ELF-1 (cell line): ENCODE measurements around the gene SH3YL1.

ENCODE experiments used
- DNase-seq: peaks from one replicate; pipeline ENCODE4 v3.0.0-alpha.2; 2016; ENCODE audit warnings: low read depth, low spot score

Gene SH3YL1

DNA sequence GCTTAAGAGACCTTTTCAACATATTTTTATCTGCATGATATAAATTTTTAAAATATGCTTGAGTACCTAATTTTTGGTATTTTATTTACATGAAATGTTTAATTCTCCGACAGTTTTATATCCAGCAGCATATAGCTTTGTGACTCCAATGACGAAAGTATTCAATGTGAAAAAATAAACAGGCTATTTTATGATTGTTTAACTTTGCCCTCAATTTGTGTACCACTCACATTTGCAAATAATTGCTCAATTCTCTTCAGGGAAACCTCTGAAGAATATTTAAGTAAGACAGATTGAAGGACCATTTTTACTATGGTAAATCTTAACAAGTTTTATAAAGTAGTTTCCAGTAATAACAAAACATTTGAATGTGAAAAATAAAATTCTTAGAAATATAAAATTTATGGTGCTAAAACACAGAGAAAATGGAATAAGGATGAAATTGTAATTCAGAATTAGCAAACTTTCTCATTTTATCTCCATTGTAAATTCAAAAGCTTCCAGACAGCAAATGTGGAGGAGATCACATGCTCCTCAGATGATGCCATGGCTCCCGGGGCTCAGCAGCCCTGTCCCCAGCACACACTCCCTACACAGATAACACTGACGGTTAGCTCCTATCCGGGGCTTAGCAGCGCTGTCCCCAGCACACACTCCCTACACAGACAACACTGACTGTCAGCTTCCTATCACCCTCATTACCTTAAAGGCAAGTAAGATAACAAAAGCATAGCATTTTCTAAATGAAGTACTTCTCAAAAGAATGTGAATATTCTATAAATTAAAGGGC, 39.7 kb downstream of the SH3YL1 start:
- DNase-seq: no peak

DNA sequence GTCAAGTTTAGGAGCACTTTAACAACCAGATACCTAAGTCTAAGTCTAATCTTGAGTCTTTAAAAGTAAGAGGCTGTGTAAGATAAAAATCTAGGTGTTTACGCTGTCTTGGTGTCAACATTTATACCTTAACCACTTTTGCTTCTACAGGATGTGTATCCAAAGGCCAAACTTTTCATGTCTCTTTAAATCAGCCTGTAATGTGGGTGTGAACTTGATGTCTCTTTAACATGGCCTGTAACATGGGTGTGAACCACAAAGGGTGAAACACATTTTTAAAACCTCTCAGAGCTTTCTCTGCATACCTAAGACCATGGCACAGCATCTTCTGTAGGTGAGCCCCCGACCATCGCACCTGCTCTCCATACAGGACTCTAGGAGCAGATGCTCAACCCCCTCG, 40.4 kb downstream of the SH3YL1 start:
- no peak for DNase-seq

DNA sequence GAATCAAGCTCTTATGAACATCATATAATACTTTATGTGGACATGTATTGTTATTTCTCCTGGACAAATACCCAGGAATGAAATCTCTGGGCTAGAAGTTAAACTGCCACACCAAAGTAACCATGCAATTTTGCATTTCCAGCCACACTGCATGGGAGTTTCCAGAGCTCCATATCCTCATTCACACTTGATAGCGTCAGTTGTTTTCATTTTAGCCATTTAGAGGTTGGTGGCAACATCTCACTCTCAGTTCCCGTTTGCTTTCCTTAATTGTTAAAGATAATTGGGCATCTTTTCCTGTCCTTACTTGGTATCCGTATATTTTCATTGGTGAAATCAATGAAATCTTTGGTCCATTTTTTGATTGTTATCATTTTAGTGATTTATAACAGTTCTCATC, 47.8 kb downstream of the SH3YL1 start:
- DNase-seq: no peak

DNA sequence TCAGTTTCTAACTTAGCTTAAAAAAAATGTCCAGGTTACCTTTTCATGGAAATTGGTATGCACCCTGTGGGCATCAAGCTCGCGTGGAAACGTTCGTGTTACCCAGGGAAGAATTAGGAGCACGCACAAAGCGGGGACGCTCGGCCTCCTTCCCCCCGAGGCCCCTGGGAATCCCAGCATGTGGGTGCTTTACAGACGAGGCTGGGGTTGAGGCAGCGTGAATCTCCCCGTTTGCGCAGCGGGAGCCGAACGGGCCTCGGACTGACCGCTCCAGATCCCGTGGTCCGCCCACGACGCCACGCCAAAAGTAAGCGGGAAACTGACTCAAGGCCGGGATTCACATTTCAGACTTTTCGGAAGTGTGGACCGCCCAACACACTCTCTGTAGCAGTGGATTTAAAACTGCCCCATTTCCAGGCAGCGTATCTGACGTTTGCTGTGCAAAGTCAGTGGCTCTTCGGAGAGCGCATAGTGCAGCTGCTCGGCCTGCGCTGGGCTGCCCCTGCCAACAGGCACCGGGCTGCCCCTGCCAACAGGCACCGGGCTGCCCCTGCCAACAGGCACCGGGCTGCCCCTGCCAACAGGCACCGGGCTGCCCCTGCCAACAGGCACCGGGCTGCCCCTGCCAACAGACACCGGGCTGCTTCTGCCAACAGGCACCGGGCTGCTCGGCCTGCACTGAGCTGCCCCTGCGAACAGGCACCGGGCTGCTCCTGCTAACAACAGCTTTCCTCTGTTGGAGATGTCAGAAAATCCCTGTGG, 49.7 kb downstream of the SH3YL1 start:
- DNase-seq: no peak

DNA sequence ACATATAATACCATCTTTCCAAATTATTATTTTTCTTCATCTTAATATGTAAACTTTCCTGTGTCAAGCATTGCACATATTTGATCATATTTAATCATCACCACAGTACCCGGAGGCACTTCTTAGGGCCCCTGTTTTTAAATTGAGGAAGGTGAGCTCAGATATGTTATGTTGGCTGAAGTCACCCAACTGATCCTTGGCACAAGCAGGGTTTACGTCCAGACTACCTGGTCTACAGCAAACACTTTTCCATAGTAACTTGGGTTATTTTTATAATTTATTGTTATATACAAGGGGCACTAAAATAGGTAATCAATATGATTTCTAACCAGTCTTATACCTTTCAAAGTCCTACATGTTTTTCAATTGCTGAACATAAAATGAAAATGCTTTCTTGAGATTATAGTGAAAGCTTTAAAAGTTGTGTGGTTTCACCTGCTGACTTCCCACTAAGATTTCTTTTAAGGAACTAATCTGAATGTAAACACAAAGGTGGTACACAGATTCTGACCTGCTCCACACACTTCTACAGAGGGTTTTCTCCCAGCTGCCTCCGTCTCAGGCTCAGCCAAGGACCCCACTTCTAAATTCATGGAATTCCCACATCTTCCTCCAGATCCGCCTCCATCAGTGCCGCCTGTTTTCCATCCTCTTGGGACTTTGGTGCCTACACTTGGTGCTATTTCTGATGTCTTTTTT, 52.2 kb downstream of the SH3YL1 start:
- no peak for DNase-seq

DNA sequence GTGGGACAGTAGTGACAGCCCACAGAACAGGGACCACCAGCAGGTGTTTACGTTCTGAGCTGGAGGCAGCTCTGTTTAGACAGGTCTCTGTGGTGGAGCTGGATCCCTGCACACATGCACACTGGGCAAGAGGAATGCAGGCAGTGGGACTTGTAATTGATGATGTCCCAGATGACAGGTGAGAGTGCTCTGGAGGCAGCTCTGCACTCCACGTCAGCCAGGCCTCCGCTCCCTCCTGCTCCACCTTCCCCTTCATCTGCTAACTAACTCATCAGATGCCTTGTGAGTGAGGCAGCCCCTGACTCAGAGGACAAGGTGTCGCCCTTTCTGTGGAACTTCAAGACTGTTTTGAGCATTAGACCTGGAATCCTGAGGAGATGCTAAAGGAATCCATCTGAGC, 53.2 kb downstream of the SH3YL1 start:
- DNase-seq: peak; percentile 5

DNA sequence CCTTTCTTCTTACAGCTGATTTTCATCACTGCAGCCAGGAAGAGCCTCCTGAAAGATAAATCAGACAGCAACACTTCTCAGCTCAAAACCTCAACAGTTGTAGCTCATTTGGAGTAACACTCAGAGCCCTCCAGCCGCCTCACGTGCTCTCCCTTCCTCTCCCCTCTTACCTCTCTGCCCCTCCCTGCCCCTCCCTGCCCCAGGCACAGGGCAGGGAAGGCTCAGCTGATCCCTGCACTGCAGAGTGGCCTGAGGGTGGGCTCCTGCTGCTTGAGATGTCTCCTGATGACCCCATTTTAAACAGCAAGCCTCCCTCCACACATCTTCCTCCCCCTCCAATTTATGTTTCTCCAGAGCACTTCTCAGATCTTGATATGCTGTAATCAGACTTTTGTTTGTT, 54.4 kb downstream of the SH3YL1 start:
- DNase-seq: peak; percentile 25

DNA sequence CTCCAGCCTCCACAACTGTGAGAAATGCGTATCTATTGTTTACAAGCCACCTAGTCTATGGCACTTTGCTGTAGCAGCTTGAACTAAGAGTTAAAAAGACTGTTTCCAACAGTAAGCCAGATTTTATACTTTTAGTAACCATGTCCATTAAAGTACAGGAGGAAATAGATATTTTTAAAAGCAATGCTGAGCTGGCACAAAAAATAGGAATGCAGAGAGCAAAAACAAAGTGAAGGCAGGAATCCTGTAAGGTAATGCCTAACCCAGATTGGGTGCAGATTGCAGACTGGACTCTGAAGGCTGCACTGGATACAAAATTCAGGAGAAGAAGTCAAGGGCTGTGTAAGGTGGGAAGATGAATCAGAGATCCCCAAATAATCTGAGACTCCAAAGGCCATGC, 55.5 kb downstream of the SH3YL1 start:
- no peak for DNase-seq

DNA sequence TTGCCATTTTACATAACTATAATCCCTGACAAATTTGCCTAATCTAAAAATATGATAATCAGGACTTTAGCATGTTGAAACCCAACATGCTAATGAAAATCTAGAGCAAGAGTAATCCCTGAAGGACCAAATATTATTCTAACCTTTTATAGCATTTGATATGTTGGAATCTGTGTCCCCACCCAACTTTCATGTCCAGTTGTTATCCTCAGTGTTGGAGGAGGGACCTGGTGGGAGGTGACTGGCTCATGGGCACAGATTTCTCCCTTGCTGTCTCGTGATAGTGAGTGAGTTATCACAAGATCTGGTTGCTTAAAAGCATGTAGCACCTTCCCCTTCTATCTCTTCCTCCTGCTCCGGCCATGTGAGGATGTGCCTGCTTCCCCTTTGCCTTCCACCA, 59.8 kb downstream of the SH3YL1 start:
- DNase-seq: no peak

DNA sequence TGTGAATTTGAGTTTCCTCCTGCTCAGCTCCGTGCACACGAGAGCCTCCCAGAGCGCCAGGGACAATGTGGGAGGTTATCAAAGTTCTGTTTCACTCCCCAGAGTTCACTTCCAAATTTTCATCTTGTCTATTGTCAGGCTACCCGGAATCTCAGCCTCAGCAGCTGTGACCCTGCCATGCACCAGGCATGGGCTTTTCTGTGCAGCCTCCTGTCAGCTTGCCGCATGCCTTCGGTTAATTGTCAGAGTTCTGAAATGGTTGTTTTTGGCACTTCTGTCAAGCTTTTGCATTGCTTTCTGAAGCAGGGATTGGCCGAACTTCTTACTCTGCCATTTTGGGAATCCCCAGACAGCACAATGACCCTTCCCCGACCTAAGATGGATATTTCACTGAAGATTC, 60.4 kb downstream of the SH3YL1 start:
- DNase-seq: no peak

DNA sequence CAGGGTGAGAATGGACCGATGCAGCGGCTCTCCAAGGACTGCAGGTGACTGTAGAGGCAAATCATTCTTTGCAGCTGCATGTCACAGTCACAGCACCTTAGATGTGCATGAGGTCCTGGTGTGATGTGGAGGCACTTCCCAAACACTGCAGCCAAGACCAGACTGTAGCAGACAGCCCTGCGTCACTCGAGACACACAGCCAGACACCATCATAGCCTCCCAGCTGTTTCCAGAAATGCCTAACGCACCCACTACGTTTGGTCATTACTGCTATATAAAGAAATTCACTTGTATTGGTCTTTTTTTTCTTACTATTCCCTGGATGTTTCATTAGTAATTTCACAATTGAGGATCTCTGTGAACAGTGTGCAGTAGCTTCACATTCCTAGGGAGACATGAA, 60.9 kb downstream of the SH3YL1 start:
- no peak for DNase-seq

DNA sequence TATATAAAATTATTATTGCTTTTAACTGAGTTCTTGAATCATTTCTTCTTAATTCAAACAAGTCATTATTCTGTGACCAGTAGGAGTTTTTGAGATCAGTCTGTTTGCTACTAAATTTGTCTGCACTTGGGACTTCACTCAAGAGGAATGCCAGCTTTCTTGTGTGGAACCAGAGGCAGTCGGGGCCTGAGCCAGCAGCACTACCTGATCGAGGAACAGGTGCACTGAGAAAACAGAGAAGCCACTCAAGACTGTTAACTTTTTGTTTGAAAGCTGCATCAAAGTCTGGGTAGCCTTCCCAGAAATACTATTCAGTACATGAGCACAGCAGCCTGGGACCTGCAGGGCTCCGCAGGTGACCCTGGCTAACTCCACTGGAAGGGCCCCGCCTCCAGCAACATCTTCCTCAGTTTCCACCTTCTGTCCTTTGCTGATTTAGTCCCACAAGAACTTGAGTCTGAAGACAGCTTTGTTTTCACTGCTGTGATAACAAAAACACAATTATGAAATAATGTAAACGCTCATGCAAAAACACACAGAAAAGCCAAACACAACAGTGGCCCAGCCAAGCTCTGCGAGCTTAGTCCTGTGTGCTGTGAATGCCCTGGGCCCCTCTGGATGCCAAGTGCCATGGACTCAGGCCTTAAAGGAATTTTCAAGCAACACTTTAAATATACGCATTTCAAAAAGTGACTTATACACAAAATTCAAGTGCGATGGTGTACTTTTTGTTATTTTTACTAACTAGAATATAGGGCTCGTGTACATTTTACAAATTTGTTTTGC, 62.0 kb downstream of the SH3YL1 start:
- no peak for DNase-seq

DNA sequence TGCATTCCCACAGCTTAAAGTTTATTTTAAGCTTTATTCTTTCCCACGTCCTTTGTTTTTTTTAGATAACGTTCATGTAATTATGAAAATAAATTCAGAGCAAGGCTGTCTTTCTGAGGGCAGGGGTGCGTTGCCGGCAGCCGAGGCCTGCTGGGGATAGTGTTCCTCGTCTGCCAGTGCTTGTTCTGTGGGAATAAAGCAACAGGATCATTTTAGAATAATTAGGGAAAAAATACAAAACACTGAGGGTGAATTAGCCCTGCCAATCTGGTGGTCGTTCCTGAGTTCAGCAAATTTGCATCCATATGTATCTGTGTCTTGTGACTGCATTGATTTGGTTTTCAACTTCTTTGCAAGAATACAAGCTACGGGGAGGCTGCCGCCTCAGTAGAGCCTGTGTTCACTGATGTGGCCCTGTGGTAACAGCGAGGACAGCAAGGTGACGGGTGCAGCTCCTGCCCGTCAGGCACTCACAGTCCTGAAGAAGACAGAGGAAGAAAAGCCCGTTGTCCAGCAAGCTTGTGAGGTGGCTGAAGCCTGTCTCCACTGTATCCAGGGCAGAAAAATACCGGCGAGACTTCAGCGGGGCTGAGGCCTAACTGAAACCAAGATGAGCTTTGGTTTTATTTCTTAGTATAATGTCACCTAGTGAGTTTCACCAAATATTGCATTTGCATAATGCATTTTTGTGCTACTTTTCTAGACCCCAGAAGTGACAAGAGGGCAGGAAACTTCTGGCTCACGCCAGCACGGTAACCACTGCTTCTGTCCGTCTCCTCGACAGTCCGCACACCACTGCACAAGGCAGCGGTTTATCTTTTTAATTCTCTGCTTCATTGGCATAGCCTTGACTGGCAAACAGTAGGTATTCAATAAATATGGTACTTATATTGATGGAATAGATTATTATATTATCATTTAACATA, 64.5 kb downstream of the SH3YL1 start:
- DNase-seq: no peak

DNA sequence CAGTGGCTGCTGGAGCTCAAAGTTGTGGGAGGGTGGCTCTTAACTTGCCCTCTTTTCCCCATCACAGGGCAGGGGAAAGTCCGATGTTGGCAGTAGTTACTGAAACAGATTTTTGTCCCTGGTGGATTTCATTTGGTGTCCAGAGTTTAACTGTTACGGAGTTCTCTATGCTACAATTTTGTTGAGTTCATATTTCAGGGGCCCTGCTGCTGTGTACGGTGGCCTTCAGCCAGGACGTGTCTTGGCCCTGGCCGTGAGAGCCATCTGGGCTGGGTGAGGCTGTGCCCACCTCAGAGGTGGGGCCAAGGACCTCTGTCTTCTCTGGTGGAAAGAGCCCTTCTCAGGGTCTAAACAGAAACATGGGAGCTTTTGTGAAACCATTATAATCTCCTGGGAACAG, 67.4 kb downstream of the SH3YL1 start:
- no peak for DNase-seq

DNA sequence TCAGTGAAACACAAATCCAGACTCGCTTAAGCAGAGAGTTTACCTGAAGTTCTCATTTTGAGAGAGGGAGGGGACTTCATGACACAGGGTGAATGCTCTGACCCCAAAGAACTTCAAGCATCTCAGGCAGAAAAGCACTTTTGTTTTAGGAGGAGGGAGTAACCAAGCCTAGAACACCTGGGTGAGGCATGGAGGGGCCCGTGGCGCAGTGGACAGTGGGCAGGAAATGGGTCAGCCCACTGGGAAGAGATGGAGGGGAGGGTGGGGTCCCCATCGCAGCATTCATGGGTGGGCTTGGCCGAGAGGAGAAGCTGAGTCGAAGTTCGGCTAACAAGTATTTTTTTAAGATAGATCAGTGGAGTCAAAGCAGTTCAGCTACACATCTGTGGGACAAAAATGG, 67.9 kb downstream of the SH3YL1 start:
- no peak for DNase-seq

DNA sequence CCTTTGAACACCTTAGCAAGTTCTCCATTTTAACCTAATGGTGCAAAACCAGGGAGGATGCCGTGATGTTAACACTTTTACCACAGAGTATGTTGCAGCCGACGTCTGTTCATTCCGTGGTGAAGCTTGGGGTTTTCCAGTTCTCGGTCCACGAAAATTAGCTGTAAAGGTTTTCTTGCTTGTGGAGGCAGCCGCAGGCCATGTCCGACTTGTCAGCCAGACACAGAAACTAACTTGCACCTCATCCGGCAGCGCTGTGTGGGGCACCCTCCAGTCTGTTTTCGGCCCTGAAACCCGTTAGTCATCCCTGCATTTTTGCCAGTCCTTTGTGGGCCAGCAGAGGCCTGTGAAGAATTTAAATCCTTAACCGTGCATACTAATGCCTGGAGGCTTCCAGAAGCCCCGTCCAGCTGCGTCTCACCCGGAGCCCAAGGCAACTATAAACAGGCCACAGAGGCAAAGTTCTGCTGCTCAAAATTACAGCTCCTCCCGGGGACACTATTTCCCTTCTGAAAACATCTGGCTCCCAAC, 70.6 kb downstream of the SH3YL1 start:
- DNase-seq: peak; percentile 88

DNA sequence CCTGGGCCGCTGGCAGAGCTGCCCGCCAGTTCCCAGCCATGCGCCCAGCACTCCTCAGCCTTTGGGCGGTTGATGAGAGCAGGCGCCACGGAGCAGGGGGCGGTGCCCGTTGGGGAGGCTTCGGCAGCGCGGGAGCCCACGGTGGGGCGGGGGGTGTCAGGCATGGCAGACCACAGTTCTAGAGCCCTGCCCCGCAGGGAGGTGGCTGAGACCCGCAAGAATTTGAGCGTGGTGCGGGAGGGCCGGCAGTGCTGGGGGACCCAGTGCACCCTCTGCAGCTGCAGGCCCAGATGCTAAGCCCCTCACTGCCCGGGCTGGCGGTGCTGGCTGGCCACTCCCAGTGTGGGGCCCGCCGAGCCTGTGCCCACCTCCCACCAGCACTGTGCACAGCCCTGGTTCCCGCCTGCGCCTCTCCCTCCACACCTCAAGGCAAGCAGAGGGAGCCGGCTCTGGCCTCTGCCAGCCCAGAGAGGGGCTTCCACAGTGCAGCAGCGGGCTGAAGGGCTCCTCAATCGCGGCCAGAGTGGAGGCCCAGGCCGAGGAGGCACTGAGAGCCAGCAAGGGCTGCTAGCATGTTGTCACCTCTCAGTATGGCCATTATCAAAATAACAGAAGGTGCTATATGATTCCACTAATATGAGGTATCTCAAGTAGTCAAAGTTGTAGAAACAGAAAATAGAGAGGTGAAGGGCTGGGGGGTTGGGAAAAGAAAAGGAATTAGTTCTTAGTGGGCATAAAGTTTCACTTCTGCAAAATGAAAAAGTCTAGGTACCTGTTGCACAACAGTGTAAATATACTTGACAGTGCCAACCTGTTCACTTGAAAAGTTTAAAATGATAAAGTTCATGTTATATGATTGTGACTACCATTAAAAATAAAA, 72.3 kb downstream of the SH3YL1 start:
- no peak for DNase-seq

DNA sequence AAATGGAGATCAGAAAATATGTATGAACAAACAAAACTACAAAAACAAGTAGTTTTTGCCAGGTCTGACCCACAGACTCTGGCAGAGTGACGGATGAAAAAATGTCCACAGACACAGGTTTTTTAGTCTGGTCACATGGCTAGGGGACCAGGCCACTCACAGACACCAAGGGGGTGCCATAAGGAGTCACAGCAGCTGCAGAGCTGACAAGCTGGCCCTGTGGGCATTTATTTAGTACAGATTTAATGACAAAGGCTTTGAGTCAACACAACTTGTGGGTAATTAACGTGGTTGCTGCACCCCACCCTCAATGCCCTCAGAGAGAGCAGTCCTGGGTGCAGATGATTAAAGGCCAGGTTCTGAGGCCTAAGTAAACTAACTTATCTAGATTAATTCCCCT, 76.0 kb downstream of the SH3YL1 start:
- no peak for DNase-seq

DNA sequence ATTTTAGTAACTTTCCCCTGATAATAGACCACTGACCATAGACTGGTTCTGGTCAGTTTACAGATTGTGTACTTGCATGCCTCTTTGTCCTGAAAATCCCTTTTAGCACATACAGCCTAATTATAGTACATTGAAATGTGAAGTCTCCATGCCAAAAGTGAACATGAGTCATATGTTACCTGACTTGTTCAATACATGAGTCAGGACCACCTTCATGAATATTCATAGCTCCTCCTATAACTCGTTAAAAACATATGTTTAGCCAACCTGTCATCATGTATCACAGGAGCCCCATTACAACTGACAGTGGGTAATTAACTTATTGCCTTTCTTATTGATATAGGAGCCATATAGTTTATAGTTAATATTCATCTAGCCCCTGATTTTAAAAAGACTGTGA, 78.6 kb downstream of the SH3YL1 start:
- no peak for DNase-seq

DNA sequence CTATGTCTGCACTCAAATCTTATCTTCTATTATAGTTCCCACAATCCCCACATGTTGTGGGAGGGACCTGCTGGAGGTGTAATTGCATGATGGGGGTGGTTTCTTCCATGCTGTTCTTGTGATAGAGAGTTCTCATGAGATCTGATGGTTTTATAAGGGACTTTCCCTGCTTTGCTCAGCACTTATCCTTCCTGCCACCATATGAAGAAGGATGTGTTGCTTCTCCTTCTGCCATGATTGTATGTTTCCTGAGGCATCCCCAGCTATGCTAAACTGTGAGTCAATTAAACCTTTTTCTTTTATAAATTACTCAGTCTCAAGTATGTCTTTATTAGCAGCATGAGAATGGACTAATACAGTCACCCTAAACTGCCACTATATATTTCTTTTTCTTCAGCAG, 79.1 kb downstream of the SH3YL1 start:
- DNase-seq: no peak
